OCI-LY7 (cell line): ENCODE data around the gene PHACTR1. TPM values are rescaled to one million over a fixed set of nuclear protein-coding genes. Genes with fewer than 3 reads are reported as not detected.

Experiments
- BruUV-seq: library from RNA; stranded (reverse); fragments of 400-500 nt; replicated peaks from 2 replicates; lab custom pipeline; 2021; lab: Mats Ljungman, UMichigan
- CTCF ChIA-PET: fragments of 300-600 bp; sonication (Branson Sonifier 250); formaldehyde crosslinking; loops from one replicate; lab custom pipeline; 2022; ENCODE audit warnings: antibody characterized with exemption; ENCODE audit not compliant: unreplicated experiment; lab: Charles Lee
- POLR2A ChIA-PET: fragments of 300-600 bp; sonication (Branson Sonifier 250); formaldehyde crosslinking; loops from one replicate; lab custom pipeline; 2022; ENCODE audit warnings: antibody characterized with exemption; lab: Charles Lee
- DNase-seq: peaks from one replicate; pipeline ENCODE4 v3.0.0-alpha.2; 2015; ENCODE audit warnings: low spot score
- H2AFZ ChIP-seq: fragments of 200-600 bp; sonication (generic), shearing (Covaris generic); 2 replicates; pipeline ENCODE4 v1.6.1; 2014; ENCODE audit warnings: mild to moderate bottlenecking, antibody characterized with exemption, low read length, moderate library complexity
- H3K27ac ChIP-seq: fragments of 200-600 bp; sonication (generic); 2 replicates; pipeline ENCODE4 v1.5.1; 2014; ENCODE audit warnings: mixed run types, low read depth, mild to moderate bottlenecking, moderate library complexity, low read length, inconsistent platforms; ENCODE audit not compliant: poor library complexity, severe bottlenecking
- H3K36me3 ChIP-seq: fragments of 200-600 bp; sonication (generic); 2 replicates; pipeline ENCODE4 v1.6.1; 2014; ENCODE audit warnings: mild to moderate bottlenecking, antibody characterized with exemption, low read length, moderate library complexity, mixed read lengths; ENCODE audit not compliant: insufficient read depth
- H3K4me1 ChIP-seq: fragments of 200-600 bp; sonication (generic); 2 replicates; pipeline ENCODE4 v1.5.1; 2014; ENCODE audit warnings: mild to moderate bottlenecking, low read length; ENCODE audit not compliant: insufficient read depth, poor library complexity, severe bottlenecking
- H3K4me2 ChIP-seq: fragments of 200-600 bp; sonication (generic); 2 replicates; pipeline ENCODE4 v1.6.1; 2014; ENCODE audit warnings: mild to moderate bottlenecking, low read length
- H3K4me3 ChIP-seq: fragments of 200-600 bp; sonication (generic); 2 replicates; pipeline ENCODE4 v1.5.1; 2014; ENCODE audit warnings: mild to moderate bottlenecking, low read depth, low read length; ENCODE audit not compliant: poor library complexity, severe bottlenecking
- H3K79me2 ChIP-seq: fragments of 200-600 bp; sonication (generic); 2 replicates; pipeline ENCODE4 v1.6.1; 2016; ENCODE audit warnings: low read depth, mild to moderate bottlenecking, low read length, moderate library complexity, mixed read lengths; ENCODE audit not compliant: insufficient read depth
- H3K9me2 ChIP-seq: fragments of 200-600 bp; sonication (generic); 2 replicates; pipeline ENCODE4 v1.6.1; 2016; ENCODE audit warnings: mild to moderate bottlenecking, low read length, mixed read lengths; ENCODE audit not compliant: insufficient read depth
- H3K9me3 ChIP-seq: fragments of 200-600 bp; sonication (generic); 2 replicates; pipeline ENCODE4 v1.6.1; 2014; ENCODE audit warnings: mild to moderate bottlenecking, mixed run types, low read length, mixed read lengths
- H4K20me1 ChIP-seq: fragments of 200-600 bp; sonication (generic); 2 replicates; pipeline ENCODE4 v1.6.1; 2014; ENCODE audit warnings: mild to moderate bottlenecking, antibody characterized with exemption, low read length, moderate library complexity, mixed read lengths; ENCODE audit not compliant: insufficient read depth
- EZH2phosphoT487 ChIP-seq: fragments of 200-600 bp; sonication (generic); IDR thresholded peaks from 2 replicates; pipeline ENCODE4 v1.6.1; 2018; ENCODE audit warnings: low read depth, borderline replicate concordance, mild to moderate bottlenecking, mixed run types, antibody characterized with exemption, low read length, moderate library complexity, mixed read lengths
- intact Hi-C: fragments of 100-400 bp; cut with micrococcal nuclease; formaldehyde crosslinking; loops from one replicate; pipeline ENCODE4 v1.10.0; 2022; ENCODE audit not compliant: unreplicated experiment
- total RNA-seq, 2 experiments: library from RNA; depleted of rRNA in 1 of 2; stranded (reverse); fragments of >200 nt in 1 of 2; shearing (Covaris generic) in 1 of 2; gene quantifications; 2 replicates each; pipeline ENCODE4 v1.2.3, GENCODE V29; 2014 to 2022
- TF ChIP-seq, protein P1 (sequence below): fragments of 200-600 bp; sonication (generic); conservative IDR thresholded peaks from 2 replicates; pipeline ENCODE4 v1.5.1; 2014; ENCODE audit warnings: mild to moderate bottlenecking, antibody characterized with exemption, low read length, moderate library complexity, mixed read lengths

PHACTR1 gene
- total RNA-seq, 2 experiments from 2014 or later, result 25.1 to 46.6 TPM

- H3K9me3 ChIP-seq, result peaks cover 23% of the 10 kb centered on the region
- BruUV-seq, result no TSS peak
- H3K79me2 ChIP-seq, result no peaks in the 10 kb centered on the region
- ChIA-PET CTCF (no interaction called here), POLR2A (interaction anchor here (0.6 to 0.9 kb wide), 2 partner anchors 8 to 15 kb away, joined by 3 to 6 read pairs; no protein-coding TSS in a partner anchor)
- no peak for DNase-seq
- H3K27ac ChIP-seq, result no peak overlapping the region
- H4K20me1 ChIP-seq, result no peaks in the 10 kb centered on the region
- no peak overlapping the region for H3K4me3 ChIP-seq
- TF ChIP-seq, protein P1, sequence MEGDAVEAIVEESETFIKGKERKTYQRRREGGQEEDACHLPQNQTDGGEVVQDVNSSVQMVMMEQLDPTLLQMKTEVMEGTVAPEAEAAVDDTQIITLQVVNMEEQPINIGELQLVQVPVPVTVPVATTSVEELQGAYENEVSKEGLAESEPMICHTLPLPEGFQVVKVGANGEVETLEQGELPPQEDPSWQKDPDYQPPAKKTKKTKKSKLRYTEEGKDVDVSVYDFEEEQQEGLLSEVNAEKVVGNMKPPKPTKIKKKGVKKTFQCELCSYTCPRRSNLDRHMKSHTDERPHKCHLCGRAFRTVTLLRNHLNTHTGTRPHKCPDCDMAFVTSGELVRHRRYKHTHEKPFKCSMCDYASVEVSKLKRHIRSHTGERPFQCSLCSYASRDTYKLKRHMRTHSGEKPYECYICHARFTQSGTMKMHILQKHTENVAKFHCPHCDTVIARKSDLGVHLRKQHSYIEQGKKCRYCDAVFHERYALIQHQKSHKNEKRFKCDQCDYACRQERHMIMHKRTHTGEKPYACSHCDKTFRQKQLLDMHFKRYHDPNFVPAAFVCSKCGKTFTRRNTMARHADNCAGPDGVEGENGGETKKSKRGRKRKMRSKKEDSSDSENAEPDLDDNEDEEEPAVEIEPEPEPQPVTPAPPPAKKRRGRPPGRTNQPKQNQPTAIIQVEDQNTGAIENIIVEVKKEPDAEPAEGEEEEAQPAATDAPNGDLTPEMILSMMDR, result no peak
- TF ChIP-seq EZH2phosphoT487, result no peak
- H3K36me3 ChIP-seq, result peaks cover 83% of the 10 kb centered on the region
- intact Hi-C loops, result no loop called here
- peaks cover 32% of the 10 kb centered on the region for H3K4me1 ChIP-seq
- H3K9me2 ChIP-seq, result no peaks in the 10 kb centered on the region
- H2AFZ ChIP-seq, result no peak overlapping the region
- no peak overlapping the region for H3K4me2 ChIP-seq
Observed at GRCh38 chr6:13288481-13288880, 571.9 kb downstream of the PHACTR1 start.

GRCh38 chr6:13288969-13289391 lies 572.4 kb downstream of the PHACTR1 start:
- no peak overlapping the region for H3K4me2 ChIP-seq
- H3K9me2 ChIP-seq, result no peaks in the 10 kb centered on the region
- ChIA-PET CTCF (no interaction called here), POLR2A (no interaction called here)
- DNase-seq, result no peak
- intact Hi-C loops, result no loop called here
- no TSS peak for BruUV-seq
- no peak overlapping the region for H2AFZ ChIP-seq
- peaks cover 81% of the 10 kb centered on the region for H3K36me3 ChIP-seq
- H3K79me2 ChIP-seq, result no peaks in the 10 kb centered on the region
- H3K4me1 ChIP-seq, result peaks cover 28% of the 10 kb centered on the region
- no peak overlapping the region for H3K4me3 ChIP-seq
- no peaks in the 10 kb centered on the region for H4K20me1 ChIP-seq
- TF ChIP-seq, protein P1, result no peak
- TF ChIP-seq EZH2phosphoT487, result no peak
- H3K9me3 ChIP-seq, result peaks cover 23% of the 10 kb centered on the region
- no peak overlapping the region for H3K27ac ChIP-seq

DNA sequence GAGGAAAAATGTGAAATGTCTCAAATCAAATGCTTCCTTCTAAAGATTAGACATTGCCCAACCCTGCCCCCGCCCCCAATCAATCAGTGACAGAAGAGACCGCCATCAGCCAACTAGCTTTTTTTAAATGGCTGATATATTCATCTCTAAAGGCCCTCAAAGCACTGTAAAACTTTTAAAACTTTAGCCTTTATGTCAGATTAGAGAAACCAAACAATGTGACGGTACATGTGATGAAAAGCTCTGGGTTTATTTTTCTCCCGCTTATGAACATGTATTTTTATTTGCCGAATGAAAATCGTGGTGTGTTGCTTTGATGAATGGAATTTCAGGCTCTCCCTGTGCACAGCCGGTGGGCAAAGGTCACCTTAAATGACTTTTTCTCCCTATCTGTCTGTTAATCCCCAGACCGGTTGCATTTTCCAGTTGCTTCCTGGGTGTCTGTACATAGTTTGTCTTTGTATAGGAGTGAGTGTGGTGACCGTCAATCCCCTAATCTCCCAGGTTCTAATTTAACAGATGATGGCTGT lies 573.3 kb downstream of the PHACTR1 start:
- BruUV-seq, result TSS peak; percentile 64

More for the DNA sequence above, 573.3 kb downstream of the PHACTR1 start:
- peaks cover 84% of the 10 kb centered on the region for H3K36me3 ChIP-seq
- peaks cover 22% of the 10 kb centered on the region for H3K4me1 ChIP-seq
- no peak overlapping the region for H3K4me2 ChIP-seq
- no peaks in the 10 kb centered on the region for H3K9me2 ChIP-seq
- CTCF ChIA-PET, result interaction anchor here (0.6 kb wide), 1 partner anchor 259 kb away, joined by 3 read pairs; no protein-coding TSS in a partner anchor
- no peaks in the 10 kb centered on the region for H3K79me2 ChIP-seq
- no peaks in the 10 kb centered on the region for H4K20me1 ChIP-seq
- no peak overlapping the region for H3K27ac ChIP-seq
- no peak for DNase-seq
- peaks cover 23% of the 10 kb centered on the region for H3K9me3 ChIP-seq
- H3K4me3 ChIP-seq, result no peak overlapping the region
- H2AFZ ChIP-seq, result no peak overlapping the region
- no peak for TF ChIP-seq EZH2phosphoT487
- TF ChIP-seq, protein P1, result no peak
- POLR2A ChIA-PET, result interaction anchor here (0.7 to 0.8 kb wide), 3 partner anchors 37 to 91 kb away, joined by 3 read pairs; no protein-coding TSS in a partner anchor
- intact Hi-C loops, result no loop called here
